Keratinocyte (primary cell): ENCODE results near the gene POU6F2. TPM values are rescaled to one million over a fixed set of nuclear protein-coding genes. Genes with fewer than 3 reads are reported as not detected.

Experiments
- DNase-seq: peaks from one replicate; pipeline ENCODE4 v3.0.0-alpha.2; 2011; ENCODE audit warnings: low read depth, missing footprints, low spot score
- FAIRE-seq: peaks from 2 replicates; lab custom pipeline; 2011; peaks lifted over from hg19 to GRCh38; lab: Jason Lieb, UNC
- H2AFZ ChIP-seq: 2 replicates; pipeline ENCODE4 v1.6.0; 2012; ENCODE audit warnings: low read length, control low read depth, inconsistent platforms; ENCODE audit not compliant: control insufficient read depth
- H3K27ac ChIP-seq: 2 replicates; pipeline ENCODE4 v1.5.1; 2011; ENCODE audit warnings: low read length; ENCODE audit not compliant: control insufficient read depth, insufficient read depth
- H3K27me3 ChIP-seq: 3 replicates; pipeline ENCODE4 v1.6.0; 2011; ENCODE audit warnings: low read length; ENCODE audit not compliant: control insufficient read depth, insufficient read depth; ENCODE audit errors: extremely low read depth
- H3K36me3 ChIP-seq, 2 experiments: 2 replicates in 1 of 2; 3 replicates in 1 of 2; pipeline ENCODE4 v1.5.1; 2011; ENCODE audit warnings: low read length in 2 of 2, mild to moderate bottlenecking in 1 of 2; ENCODE audit not compliant: control insufficient read depth in 2 of 2, insufficient read depth in 2 of 2; ENCODE audit errors: extremely low read depth in 1 of 2
- H3K4me1 ChIP-seq: 3 replicates; pipeline ENCODE4 v1.5.1; 2011; ENCODE audit warnings: low read length; ENCODE audit not compliant: control insufficient read depth, insufficient read depth; ENCODE audit errors: extremely low read depth
- H3K4me2 ChIP-seq: 3 replicates; pipeline ENCODE4 v1.6.0; 2011; ENCODE audit warnings: low read depth, low read length; ENCODE audit not compliant: control insufficient read depth, insufficient read depth; ENCODE audit errors: extremely low read depth
- H3K4me3 ChIP-seq, 3 experiments: fragments of 200-600 bp in 1 of 3; sonication (generic) in 1 of 3; 2 replicates in 2 of 3; 3 replicates in 1 of 3; pipeline ENCODE4 v1.5.1; 2011 to 2016; ENCODE audit warnings: low read length in 3 of 3, mild to moderate bottlenecking in 3 of 3, control low read depth in 2 of 3, inconsistent platforms in 1 of 3, low read depth in 1 of 3, mixed read lengths in 1 of 3, mixed run types in 1 of 3, moderate library complexity in 1 of 3; ENCODE audit not compliant: control insufficient read depth in 2 of 3, insufficient read depth in 2 of 3; ENCODE audit errors: extremely low read depth in 1 of 3
- H3K79me2 ChIP-seq: 2 replicates; pipeline ENCODE4 v1.6.0; 2012; ENCODE audit warnings: low read length; ENCODE audit not compliant: control insufficient read depth, insufficient read depth
- H3K9ac ChIP-seq: 3 replicates; pipeline ENCODE4 v1.6.0; 2011; ENCODE audit warnings: low read length; ENCODE audit not compliant: control insufficient read depth, insufficient read depth; ENCODE audit errors: extremely low read depth
- H3K9me1 ChIP-seq: 3 replicates; pipeline ENCODE4 v1.6.0; 2011; ENCODE audit warnings: low read length; ENCODE audit not compliant: control insufficient read depth, insufficient read depth; ENCODE audit errors: extremely low read depth
- H3K9me3 ChIP-seq: 2 replicates; pipeline ENCODE4 v1.5.1; 2012; ENCODE audit warnings: low read depth, low read length; ENCODE audit not compliant: control insufficient read depth
- H4K20me1 ChIP-seq: 3 replicates; pipeline ENCODE4 v1.6.0; 2011; ENCODE audit warnings: low read length; ENCODE audit not compliant: control insufficient read depth, insufficient read depth; ENCODE audit errors: extremely low read depth
- EZH2 ChIP-seq: IDR thresholded peaks from one replicate; pipeline ENCODE4 v1.6.1; 2012; ENCODE audit warnings: inconsistent platforms, mild to moderate bottlenecking, low read length, moderate library complexity
- dilution Hi-C: fragments of 300-500 bp; cut with MboI; formaldehyde crosslinking; loops from one replicate; pipeline ENCODE4 v1.7.0; 2020; ENCODE audit warnings: low sequenced_read_pairs; ENCODE audit not compliant: extremely low pct_ligation_motif_present
- polyA plus RNA-seq, 5 experiments: library from polyadenylated mRNA; depleted of rRNA in 3 of 5; stranded (reverse) in 3 of 5; stranded (forward) in 1 of 5; unstranded in 1 of 5; fragments of >200 nt; gene quantifications; 1 replicate in 1 of 5; 2 replicates in 3 of 5; 3 replicates in 1 of 5; pipeline versions ENCODE4 v1.2.1 to v1.2.3, GENCODE V29; 2011 to 2012; ENCODE audit warnings: missing spikeins in 2 of 5, low read depth in 1 of 5, low replicate concordance in 1 of 5
- TF ChIP-seq, protein P1 (sequence below), 3 experiments: IDR thresholded peaks in 1 of 3; conservative IDR thresholded peaks in 1 of 3; optimal IDR thresholded peaks in 1 of 3; 2 replicates in 2 of 3; 3 replicates in 1 of 3; pipeline versions ENCODE3 to v1.5.1; 2011; ENCODE audit warnings: low read length in 3 of 3, mild to moderate bottlenecking in 3 of 3, moderate library complexity in 2 of 3, control low read depth in 1 of 3, inconsistent platforms in 1 of 3; ENCODE audit not compliant: insufficient read depth in 2 of 3; ENCODE audit errors: extremely low read depth in 1 of 3

POU6F2 gene
- polyA plus RNA-seq, 1 donor (not counting 4 experiments of a cell fraction or from before 2014, with no cell fraction given) = not detected

- Histone ChIP-seq H3K4me1 (no peaks in the 10 kb centered on the region), H3K9me3 (no peaks in the 10 kb centered on the region), H2AFZ (no peak overlapping the region), H3K9me1 (no peaks in the 10 kb centered on the region), H3K36me3 (no peaks in the 10 kb centered on the region), H3K4me3 (no peak overlapping the region), H3K4me2 (no peak overlapping the region), H3K9ac (no peak overlapping the region), H3K27me3 (no peaks in the 10 kb centered on the region), H4K20me1 (no peaks in the 10 kb centered on the region), H3K79me2 (no peaks in the 10 kb centered on the region), H3K27ac (no peak overlapping the region)
- no peak for DNase-seq
- dilution Hi-C loops = no loop called here
- no peak for FAIRE-seq
- TF ChIP-seq, protein P1, sequence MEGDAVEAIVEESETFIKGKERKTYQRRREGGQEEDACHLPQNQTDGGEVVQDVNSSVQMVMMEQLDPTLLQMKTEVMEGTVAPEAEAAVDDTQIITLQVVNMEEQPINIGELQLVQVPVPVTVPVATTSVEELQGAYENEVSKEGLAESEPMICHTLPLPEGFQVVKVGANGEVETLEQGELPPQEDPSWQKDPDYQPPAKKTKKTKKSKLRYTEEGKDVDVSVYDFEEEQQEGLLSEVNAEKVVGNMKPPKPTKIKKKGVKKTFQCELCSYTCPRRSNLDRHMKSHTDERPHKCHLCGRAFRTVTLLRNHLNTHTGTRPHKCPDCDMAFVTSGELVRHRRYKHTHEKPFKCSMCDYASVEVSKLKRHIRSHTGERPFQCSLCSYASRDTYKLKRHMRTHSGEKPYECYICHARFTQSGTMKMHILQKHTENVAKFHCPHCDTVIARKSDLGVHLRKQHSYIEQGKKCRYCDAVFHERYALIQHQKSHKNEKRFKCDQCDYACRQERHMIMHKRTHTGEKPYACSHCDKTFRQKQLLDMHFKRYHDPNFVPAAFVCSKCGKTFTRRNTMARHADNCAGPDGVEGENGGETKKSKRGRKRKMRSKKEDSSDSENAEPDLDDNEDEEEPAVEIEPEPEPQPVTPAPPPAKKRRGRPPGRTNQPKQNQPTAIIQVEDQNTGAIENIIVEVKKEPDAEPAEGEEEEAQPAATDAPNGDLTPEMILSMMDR (optimal IDR thresholded peaks at IDR 0.05 in 1 of 3, IDR thresholded peaks at IDR 0.05 in 1 of 3, conservative IDR thresholded peaks at IDR 0.05 in 1 of 3; ENCODE audit: extremely low read depth in 1 of 3, insufficient read depth in 2 of 3, low read length in 3 of 3) = no peak
- no peak for TF ChIP-seq EZH2
Measured at GRCh38 chr7:39367451-39367850, 389.7 kb downstream of the POU6F2 start.

- Histone ChIP-seq H3K79me2 (no peaks in the 10 kb centered on the region), H3K4me3 (no peak overlapping the region), H4K20me1 (no peaks in the 10 kb centered on the region), H3K9me1 (no peaks in the 10 kb centered on the region), H3K9me3 (no peaks in the 10 kb centered on the region), H2AFZ (no peak overlapping the region), H3K27ac (no peak overlapping the region), H3K36me3 (no peaks in the 10 kb centered on the region), H3K27me3 (no peaks in the 10 kb centered on the region), H3K4me1 (no peaks in the 10 kb centered on the region), H3K4me2 (no peak overlapping the region), H3K9ac (no peak overlapping the region)
- FAIRE-seq (no peak), DNase-seq (no peak)
- dilution Hi-C loops = no loop called here
- TF ChIP-seq EZH2 = no peak
- TF ChIP-seq, protein P1 (optimal IDR thresholded peaks at IDR 0.05 in 1 of 3, IDR thresholded peaks at IDR 0.05 in 1 of 3, conservative IDR thresholded peaks at IDR 0.05 in 1 of 3; ENCODE audit: extremely low read depth in 1 of 3, insufficient read depth in 2 of 3, low read length in 3 of 3) = no peak
Measured at GRCh38 chr7:39367943-39368342, 390.2 kb downstream of the POU6F2 start.
